Fibroblast of lung (primary cell): ENCODE results near the gene AKNA.

Source experiments
- CTCF ChIP-seq, 2 donors: IDR thresholded peaks in 1 of 2; conservative IDR thresholded peaks in 1 of 2; 1 replicate in 1 of 2; 2 replicates in 1 of 2; pipeline ENCODE4 v1.5.1; 2011 to 2012; ENCODE audit warnings: low read length in 2 of 2, control low read depth in 1 of 2, inconsistent platforms in 1 of 2, low read depth in 1 of 2, mild to moderate bottlenecking in 1 of 2
- EZH2 ChIP-seq: IDR thresholded peaks from 2 replicates; pipeline ENCODE4 v1.5.1; 2012; ENCODE audit warnings: low read length, control low read depth, mild to moderate bottlenecking; ENCODE audit errors: missing control alignments

- no peak for TF ChIP-seq CTCF (conservative IDR thresholded peaks at IDR 0.05 in 1 of 2, IDR thresholded peaks at IDR 0.05 in 1 of 2; ENCODE audit: low read depth in 1 of 2, low read length in 2 of 2)
- no peak for TF ChIP-seq EZH2
Observed at GRCh38 chr9:114394523-114395333, 6.9 kb upstream of the AKNA start.
